HG03025 (cell line): ENCODE results near the gene CACNG4.
A peak's percentile ranks its signal among the peaks of the same experiment; 100 is the strongest.
"Not testable (repeated sequence)": the region's sequence is repeated elsewhere in the genome, so short reads cannot be mapped to it uniquely, and the experiment has no call there.

Source experiments
- ATAC-seq: cut with Tn5 transposase; IDR thresholded peaks from one replicate; pipeline ENCODE4 v1.9.1; 2021; ENCODE audit warnings: mild to moderate bottlenecking, moderate library complexity; ENCODE audit not compliant: unreplicated experiment, low FRiP score

Gene CACNG4

GRCh38 chr17:67035131-67036083, 70.9 kb downstream of the CACNG4 start:
- peak; percentile 82 for ATAC-seq

DNA sequence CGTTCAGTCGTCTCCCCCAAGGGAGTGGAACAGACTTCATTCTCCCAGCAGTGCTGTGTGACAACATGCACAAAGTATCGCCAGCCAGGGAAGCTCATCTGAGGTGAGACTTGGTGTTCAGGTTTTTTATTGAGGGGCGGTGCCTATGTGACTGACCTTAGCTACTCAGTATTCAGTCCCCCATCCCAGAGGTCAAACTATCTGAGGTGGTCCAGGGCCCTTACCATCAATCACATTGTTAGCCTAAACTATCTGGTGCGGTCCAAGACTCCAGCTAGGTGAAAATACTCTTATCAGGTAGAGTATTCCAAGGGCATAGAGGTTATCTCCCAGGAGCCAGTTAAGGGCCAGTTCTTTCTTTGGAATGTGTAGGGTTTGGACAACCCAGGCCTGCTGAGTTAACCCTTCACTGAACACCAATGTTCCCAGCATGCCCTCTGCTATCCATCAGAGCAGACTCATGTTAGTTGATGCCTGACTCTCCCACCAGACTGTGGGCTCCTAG, 74.4 kb downstream of the CACNG4 start:
- no peak for ATAC-seq

DNA sequence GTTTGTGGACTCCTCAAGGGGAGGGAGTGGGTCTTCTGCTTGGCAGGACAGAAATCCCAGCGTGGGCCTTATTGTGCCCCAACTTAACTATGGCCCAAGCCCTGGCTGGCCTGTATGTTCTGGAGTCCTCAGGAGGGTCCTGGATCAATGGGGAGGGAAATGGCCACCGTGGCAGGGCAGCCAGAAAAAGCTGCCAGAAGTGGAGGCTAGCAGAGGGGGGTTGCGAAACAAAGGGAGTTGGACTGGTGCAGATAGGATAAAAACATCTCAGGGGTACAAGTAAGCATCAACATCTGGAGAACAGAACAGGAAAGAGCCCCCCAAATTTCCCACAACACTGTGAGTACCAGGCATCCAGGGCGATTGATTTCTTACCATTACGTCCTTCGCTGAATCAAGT, 76.1 kb downstream of the CACNG4 start:
- no peak for ATAC-seq

DNA sequence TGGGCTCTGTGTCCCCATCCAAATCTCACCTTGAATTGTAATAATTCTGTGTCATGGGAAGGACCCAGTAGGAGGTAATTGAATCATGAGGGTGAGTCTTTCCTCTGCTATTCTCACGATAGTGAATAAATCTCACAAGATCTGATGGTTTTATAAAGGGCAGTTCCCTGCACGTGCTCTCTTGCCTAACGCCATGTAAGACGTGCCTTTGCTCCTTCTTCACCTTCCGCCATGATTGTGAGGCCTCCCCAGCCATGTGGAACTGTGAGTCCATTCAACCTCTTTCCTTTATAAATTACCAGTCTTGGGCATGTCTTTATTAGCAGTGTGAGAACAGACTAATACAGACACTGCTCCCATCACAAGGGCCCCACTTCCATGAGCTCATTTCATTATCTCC, 76.6 kb downstream of the CACNG4 start:
- not testable (repeated sequence) for ATAC-seq

DNA sequence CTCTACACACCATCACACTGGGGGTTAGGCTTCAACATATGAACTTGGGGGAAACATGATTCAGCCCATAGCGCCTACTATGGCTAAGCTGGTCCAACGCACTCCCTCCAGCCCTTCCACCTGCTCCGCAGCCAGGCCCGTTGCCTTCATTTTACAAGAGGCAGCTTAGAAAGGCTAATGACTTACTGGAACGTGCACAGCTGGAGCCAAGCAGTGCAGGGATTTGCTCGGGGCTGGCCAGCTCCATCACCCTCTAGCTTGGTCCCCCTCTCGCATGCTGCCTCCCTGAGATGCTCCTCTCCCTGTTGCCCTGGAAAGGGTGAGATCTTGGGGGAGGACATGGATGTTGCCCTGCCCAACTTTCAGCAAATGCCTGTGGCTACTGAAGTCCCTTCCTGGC, 77.0 kb downstream of the CACNG4 start:
- no peak for ATAC-seq

DNA sequence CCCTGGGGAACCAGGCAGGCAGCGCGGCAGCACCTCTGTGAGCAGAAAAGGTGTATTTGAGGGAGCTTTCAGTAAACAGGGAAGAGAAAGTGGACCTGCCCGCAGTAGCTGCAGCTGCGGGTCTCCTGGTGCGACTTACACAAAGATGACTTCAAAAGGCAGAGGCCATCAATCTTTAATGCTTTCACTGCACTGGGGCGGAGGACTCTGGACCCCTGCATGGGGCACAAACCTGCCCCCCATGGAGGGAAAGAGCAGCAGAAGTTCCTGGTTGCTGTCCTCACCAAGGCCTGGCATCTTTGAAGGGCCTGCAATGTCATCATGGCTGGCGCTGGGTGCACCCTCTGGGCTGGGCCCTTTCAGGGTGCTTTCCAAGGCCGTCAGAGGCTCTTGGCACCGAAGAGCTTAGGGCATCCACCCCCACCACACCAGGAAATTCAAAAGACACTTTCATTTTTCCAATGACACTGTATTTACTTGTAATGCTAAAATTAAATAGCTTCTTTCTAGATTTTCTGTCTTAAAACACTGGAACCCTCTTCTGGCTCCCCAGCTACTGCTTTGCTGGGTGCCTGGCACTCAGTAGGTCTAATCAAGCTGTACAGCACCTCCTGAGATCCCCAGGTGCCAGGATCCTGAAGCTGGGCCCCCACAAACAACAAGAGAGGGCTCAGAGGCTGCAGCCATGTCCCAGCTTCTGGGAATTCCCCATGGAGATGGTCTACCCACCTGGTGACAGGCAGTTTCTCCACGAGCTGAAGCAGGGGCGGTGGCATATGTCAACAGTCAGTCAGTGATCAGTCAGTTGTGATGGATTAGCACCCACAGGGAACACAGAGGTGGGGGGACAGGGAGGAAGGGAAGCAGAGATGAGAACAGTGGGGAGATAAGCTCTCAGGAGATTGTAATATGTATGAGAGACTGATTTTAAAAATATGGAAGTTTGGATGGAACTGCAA, 77.7 kb downstream of the CACNG4 start:
- no peak for ATAC-seq

- ATAC-seq: no peak
Observed at GRCh38 chr17:67043283-67043682, 78.8 kb downstream of the CACNG4 start.

DNA sequence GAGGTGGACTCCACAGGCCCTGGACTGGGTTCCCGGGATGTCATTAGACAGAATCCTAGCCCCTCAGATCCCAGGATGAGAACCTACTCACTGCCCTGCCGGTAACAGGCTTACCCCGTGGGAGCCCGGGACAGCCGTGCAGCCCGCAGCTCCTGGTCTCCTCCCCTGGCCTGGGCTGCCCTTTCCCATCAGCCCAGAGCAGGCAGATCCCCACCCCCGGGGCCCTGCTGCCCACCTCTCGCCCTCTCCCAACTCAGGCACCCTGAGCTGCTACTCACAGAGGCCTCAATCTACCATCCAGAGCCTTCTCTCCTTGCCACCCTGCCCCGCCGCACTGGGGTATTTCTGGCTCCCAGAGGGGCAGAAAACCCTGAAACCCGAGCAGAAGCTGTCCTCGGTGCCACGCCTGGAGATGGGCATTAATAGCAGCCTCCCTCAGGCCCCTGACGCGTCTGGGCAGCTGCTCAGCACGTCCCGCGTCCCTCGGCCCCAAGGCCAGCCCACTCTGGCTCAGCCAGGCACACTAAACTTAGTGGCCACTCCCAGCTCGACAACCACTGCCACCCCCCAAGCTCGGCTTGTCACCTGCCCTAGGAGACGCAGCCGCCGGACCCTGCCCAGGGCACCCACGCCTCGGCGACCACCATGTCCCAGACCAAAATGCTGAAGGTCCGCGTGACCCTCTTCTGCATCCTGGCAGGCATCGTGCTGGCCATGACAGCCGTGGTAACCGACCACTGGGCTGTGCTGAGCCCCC, 79.7 kb downstream of the CACNG4 start, which contains the start of gene CACNG1:
CACNG1 (plus strand) TSS at position 539 of the 757 bp plus-strand sequence; CDS start at position 646, 107 bp downstream.
- ATAC-seq: no peak

- no peak for ATAC-seq
Observed at GRCh38 chr17:67044940-67045339, 80.4 kb downstream of the CACNG4 start.

DNA sequence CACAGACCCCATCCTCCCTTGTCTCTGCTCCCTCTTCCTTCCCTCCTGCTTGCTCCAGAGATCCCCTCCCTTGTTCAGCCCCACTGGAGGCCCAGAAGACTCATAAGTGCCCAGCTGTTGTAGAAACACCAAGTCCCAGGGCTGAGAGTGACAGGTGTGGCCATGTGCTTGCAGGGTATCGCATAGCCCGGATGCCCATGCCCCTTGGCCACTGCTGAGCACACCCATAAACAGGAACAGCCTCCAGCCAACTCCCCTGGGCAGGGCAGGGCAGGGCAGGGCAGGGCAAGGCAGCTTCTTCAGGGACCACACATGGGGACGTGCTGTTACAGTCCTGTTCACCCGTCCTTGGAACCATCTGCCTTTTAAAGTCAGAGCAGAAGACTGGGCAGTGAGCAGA, 81.9 kb downstream of the CACNG4 start:
- ATAC-seq: no peak

DNA sequence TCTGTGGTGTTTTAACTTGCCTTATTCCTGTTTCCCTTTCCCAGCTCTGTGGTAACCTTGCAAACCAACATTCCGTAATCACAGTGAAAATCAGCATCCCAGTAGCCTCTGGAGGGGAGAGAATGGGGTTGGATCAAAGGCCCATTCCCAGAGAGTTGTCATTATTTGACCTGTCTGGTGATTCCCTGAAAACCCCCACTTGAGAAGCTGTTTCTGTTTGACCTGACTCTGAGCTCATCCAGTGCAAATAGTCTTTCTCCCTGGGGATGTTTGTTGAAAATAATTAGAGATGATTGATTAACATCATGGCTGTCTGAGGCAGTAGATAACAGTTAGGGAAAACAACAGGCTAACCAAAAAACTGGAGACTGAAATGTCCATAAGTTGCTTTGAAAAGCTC, 82.9 kb downstream of the CACNG4 start:
- no peak for ATAC-seq

- no peak for ATAC-seq
Observed at GRCh38 chr17:67049025-67049739, 84.7 kb downstream of the CACNG4 start.

GRCh38 chr17:67050066-67050465, 85.6 kb downstream of the CACNG4 start:
- ATAC-seq: no peak

DNA sequence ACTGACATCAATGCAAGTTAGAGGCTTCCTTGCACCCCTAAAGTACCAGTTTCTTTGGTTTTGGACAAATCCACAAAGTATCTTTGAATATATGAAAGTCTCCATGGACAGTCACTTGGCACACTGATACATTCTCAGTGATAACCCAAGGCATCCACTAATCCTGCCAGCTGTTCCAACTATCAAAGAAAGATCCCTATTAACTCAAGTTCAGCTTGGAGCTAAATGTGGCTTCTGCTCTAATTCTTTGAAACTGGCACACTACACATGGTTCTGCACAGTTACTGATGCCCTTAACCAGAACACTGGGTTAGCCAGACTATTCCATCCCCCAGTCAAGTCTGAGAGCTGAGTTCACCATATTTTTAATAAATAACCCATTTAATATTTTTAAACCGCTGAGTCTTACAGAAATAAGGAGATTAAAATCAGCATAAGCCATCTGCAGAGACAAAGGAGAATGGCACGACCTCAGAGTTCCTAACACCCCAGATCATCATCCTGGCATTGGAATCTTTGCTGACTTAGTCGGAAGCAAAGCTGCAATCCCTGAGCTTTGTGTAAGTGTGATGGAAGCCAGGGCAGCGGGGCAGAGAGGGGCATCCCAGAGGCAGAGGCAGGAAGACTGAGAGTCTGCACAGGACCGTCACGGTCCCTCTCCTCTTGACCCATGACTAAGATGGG, 86.1 kb downstream of the CACNG4 start:
- ATAC-seq: no peak

DNA sequence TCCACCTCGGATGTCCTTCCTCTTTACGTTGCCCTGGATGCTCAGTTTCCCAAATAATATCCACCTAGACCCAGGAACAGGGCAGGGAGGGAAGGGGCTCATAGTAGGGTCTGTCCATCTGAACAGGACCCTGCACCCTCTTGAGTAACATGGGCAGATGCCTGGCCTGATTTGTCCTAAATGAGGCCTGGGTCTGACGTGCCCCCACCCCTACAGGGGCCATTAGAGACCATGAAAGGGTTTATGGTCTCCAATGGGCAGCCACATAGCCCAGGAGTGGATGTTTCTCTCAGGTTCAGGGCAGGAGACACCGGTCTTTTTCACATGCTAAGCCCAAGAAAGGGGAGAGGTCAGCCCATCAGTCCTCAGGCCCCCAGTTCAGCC, 86.6 kb downstream of the CACNG4 start:
- ATAC-seq: no peak

DNA sequence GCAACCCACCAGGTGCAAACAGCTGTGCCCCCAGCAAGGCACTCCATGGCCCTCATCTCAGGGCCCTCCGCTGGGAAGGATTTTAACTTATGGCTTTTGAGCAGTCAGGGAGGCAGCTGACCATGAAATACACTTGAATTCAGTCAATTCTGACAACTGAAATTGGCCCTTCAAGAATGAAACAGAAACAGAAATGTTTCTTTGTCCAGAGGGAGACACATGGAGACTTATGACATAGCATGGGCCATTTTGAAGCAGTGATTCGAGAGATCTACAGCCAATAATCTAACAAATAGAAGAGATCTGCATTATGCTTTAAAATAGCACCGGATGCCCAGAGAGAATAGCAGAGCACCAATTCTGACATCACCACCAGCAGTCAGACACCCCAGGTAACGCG, 87.3 kb downstream of the CACNG4 start:
- ATAC-seq: no peak

GRCh38 chr17:67052720-67053437, 88.4 kb downstream of the CACNG4 start:
- ATAC-seq: no peak

DNA sequence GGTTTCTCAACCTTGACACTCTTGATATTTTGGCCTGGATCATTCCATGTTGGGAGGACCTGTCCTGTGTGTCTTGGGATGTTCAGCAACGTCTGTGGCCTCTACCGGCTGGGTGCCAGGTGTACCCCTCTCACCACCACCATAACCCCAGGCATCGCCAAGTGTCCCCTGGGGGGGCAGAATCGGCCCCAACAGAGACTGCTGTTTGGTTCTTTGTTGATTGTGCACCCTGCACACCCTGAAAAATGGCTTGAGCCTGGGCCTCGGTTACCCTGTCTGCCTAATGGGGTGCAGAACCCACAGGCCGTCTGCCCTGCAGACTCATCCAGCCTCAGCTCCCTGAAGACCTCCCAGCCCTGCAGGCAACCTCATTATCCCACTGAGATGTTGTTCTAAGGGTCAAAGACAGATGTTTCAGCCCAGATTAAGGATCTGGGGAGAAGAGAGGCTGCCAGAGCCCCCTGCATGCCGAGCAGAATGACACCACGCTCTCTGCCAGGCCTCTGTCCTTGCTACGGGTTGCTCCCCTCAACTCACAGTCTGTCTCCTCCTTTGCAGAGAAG, 89.0 kb downstream of the CACNG4 start:
- ATAC-seq: no peak
